ENCODE measurements around the gene PDGFA.

PDGFA gene

GRCh38 chr7:452791-453455, 66.7 kb downstream of the PDGFA start:
- DNase-seq (ENCODE audit: low spot score in 2 of 2): no peak
- H3K27me3 ChIP-seq (ENCODE audit: low read depth): no peaks in the 10 kb centered on the region
- no peak overlapping the region for H3K4me3 ChIP-seq
- H3K9me3 ChIP-seq: no peaks in the 10 kb centered on the region
- no peaks in the 10 kb centered on the region for H3K36me3 ChIP-seq (replicated peaks)
- H3K4me1 ChIP-seq: no peaks in the 10 kb centered on the region
- in situ Hi-C loops (cut with MboI; ENCODE audit: low sequenced_read_pairs): no loop called here

GRCh38 chr7:452226-452751, 67.4 kb downstream of the PDGFA start:
- in situ Hi-C loops (cut with MboI; ENCODE audit: low sequenced_read_pairs): no loop called here
- Histone ChIP-seq H3K4me3 (no peak overlapping the region), H3K36me3 (replicated peaks) (no peaks in the 10 kb centered on the region), H3K9me3 (no peaks in the 10 kb centered on the region), H3K4me1 (no peaks in the 10 kb centered on the region), H3K27me3 (ENCODE audit: low read depth) (no peaks in the 10 kb centered on the region)
- no peak for DNase-seq (ENCODE audit: low spot score in 2 of 2)

GRCh38 chr7:451255-452225, 68.1 kb downstream of the PDGFA start:
- Histone ChIP-seq H3K9me3 (no peaks in the 10 kb centered on the region), H3K4me1 (no peaks in the 10 kb centered on the region), H3K36me3 (replicated peaks) (no peaks in the 10 kb centered on the region), H3K4me3 (no peak overlapping the region), H3K27me3 (ENCODE audit: low read depth) (no peaks in the 10 kb centered on the region)
- DNase-seq (ENCODE audit: low spot score in 2 of 2): peak in 1 of 2 experiments; percentile 42
- in situ Hi-C loops (cut with MboI; ENCODE audit: low sequenced_read_pairs): no loop called here

- H3K4me3 ChIP-seq: no peak overlapping the region
- H3K27me3 ChIP-seq (ENCODE audit: low read depth): no peaks in the 10 kb centered on the region
These were observed 68.9 kb downstream of the PDGFA start for GRCh38 chr7:450741-451140.

GRCh38 chr7:450036-450435, 69.6 kb downstream of the PDGFA start:
- in situ Hi-C loops (cut with MboI; ENCODE audit: low sequenced_read_pairs): no loop called here
- no peak for DNase-seq (ENCODE audit: low spot score in 2 of 2)
- H3K4me3 ChIP-seq: no peak overlapping the region
- H3K9me3 ChIP-seq: no peaks in the 10 kb centered on the region
- no peaks in the 10 kb centered on the region for H3K36me3 ChIP-seq (replicated peaks)
- no peaks in the 10 kb centered on the region for H3K27me3 ChIP-seq (ENCODE audit: low read depth)
- no peaks in the 10 kb centered on the region for H3K4me1 ChIP-seq

More at GRCh38 chr7:450741-451140, 68.9 kb downstream of the PDGFA start:
- no peaks in the 10 kb centered on the region for H3K36me3 ChIP-seq (replicated peaks)
- in situ Hi-C loops (cut with MboI; ENCODE audit: low sequenced_read_pairs): no loop called here
- no peaks in the 10 kb centered on the region for H3K4me1 ChIP-seq
- no peak for DNase-seq (ENCODE audit: low spot score in 2 of 2)
- no peaks in the 10 kb centered on the region for H3K9me3 ChIP-seq

- no peaks in the 10 kb centered on the region for H3K27me3 ChIP-seq (ENCODE audit: low read depth)
- H3K4me1 ChIP-seq: no peaks in the 10 kb centered on the region
- H3K9me3 ChIP-seq: no peaks in the 10 kb centered on the region
- in situ Hi-C loops (cut with MboI; ENCODE audit: low sequenced_read_pairs): no loop called here
- no peaks in the 10 kb centered on the region for H3K36me3 ChIP-seq (replicated peaks)
- H3K4me3 ChIP-seq: no peak overlapping the region
- DNase-seq (ENCODE audit: low spot score in 2 of 2): no peak
These were observed 70.2 kb downstream of the PDGFA start for GRCh38 chr7:449324-450019.

GRCh38 chr7:447523-447922, 72.1 kb downstream of the PDGFA start:
- Histone ChIP-seq H3K9me3 (no peaks in the 10 kb centered on the region), H3K36me3 (replicated peaks) (no peaks in the 10 kb centered on the region), H3K4me1 (no peaks in the 10 kb centered on the region), H3K4me3 (no peak overlapping the region), H3K27me3 (ENCODE audit: low read depth) (no peaks in the 10 kb centered on the region)
- in situ Hi-C loops (cut with MboI; ENCODE audit: low sequenced_read_pairs): no loop called here
- no peak for DNase-seq (ENCODE audit: low spot score in 2 of 2)
